Activated CD4-positive, alpha-beta T cell treated with anti-CD3 and anti-CD28 coated beads for 1 hour (primary cell): Measurements from ENCODE around the gene ABCB4.
"Not testable (repeated sequence)": the region's sequence is repeated elsewhere in the genome, so short reads cannot be mapped to it uniquely, and the experiment has no call there.

Experiments used
- DNase-seq: peaks from one replicate; pipeline ENCODE4 v3.0.0-alpha.2; 2020

Gene ABCB4

GRCh38 chr7:87474533-87475358, 734 bp downstream of the ABCB4 start:
- DNase-seq, result no peak

DNA sequence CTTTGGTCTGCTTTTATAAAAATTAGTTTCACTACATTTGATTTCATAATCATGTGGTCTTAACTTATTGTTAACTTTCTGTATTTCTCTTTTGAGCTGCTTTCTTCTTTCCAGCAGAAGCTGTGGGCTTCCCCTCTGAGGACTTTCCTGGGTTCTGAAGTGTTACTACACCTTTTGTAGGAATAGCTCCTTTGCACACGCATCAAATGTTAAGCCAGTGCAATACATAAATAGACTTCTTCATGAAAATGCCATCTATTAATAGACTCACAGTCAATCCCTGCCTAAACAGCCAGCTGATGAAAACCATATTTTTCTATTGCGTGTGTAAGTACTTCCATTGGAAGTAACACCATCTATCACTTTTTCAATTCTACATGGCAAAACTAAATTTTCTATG, 1.5 kb downstream of the ABCB4 start:
- no peak for DNase-seq

GRCh38 chr7:87473192-87473591, 2.3 kb downstream of the ABCB4 start:
- DNase-seq, result no peak

- no peak for DNase-seq
Measured at GRCh38 chr7:87471473-87471872, 4.0 kb downstream of the ABCB4 start.

- not testable (repeated sequence) for DNase-seq
Measured at GRCh38 chr7:87469204-87469603, 6.3 kb downstream of the ABCB4 start.

- DNase-seq, result not testable (repeated sequence)
Measured at GRCh38 chr7:87465534-87465880, 10.0 kb downstream of the ABCB4 start.

DNA sequence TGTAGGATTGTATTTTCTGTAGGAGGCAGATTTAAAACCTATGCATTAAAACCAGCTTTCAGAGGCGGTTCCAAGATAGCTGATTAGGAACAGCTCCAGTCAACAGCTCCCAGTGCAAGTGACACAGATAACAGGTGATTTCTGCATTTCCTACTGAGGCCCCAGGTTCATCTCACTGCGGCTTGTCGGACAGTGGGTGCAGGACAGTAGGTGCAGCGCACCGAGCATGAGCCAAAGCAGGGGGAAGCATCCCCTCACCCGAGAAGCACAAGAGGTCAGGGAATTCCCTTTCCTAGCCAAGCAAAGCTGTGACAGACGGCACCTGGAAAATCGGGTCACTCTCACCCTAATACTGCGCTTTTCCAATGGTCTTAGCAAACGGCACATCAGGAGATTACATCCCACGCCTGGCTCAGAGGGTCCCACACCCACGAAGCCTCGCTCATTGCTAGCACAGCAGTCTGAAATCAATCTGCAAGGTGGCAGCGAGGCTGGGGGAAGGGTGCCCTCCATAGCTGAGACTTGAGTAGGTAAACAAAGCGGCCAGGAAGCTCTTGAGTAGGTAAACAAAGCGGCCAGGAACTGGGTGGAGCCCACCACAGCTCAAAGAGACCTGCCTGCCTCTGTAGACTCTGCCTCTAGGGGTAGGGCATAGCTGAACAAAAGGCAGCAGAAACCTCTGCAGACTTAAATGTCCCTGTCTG, 10.5 kb downstream of the ABCB4 start:
- not testable (repeated sequence) for DNase-seq

- no peak for DNase-seq
Measured at GRCh38 chr7:87463982-87464381, 11.5 kb downstream of the ABCB4 start.

- DNase-seq, result not testable (repeated sequence)
Measured at GRCh38 chr7:87460444-87460843, 15.0 kb downstream of the ABCB4 start.

- DNase-seq, result no peak
Measured at GRCh38 chr7:87459941-87460340, 15.5 kb downstream of the ABCB4 start.

DNA sequence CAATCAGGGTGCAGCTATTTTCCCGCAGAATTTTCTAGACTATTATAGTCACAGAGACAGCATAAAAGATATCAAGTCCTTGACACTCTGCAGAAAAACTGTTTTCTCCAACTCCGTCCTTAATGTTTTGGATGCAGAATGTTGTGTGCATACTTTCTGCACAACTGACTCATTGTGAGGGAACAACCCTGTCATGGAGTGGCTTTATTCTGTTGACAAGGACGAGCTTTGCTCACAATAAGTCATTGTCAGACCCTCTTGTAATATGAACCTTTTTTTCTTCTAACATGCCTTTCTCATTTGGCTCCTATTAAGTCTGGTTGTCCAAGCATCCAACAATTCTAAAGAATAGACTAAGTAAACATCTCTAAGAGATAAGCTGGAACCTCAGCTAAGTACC, 17.3 kb downstream of the ABCB4 start:
- DNase-seq, result no peak

DNA sequence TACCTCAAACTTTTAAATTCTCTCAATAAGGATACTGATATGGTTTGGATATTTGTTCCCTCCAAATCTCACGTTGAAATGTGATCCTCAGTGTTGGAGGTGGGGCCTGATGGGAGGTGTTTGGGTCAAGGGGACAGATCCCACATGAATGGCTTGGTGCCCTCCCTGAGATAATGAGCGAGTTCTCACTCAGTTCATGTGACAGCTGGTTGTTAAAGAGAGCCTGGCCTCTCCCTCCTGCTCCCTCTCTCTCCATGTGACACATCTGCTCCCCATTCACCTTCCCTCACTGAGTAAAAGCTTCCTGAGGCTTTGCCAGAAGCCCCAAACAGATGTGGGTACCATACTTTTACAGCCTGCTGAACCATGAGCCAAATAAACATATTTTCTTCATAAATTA, 19.2 kb downstream of the ABCB4 start:
- DNase-seq, result no peak

GRCh38 chr7:87452279-87452678, 23.2 kb downstream of the ABCB4 start:
- DNase-seq, result no peak

GRCh38 chr7:87451187-87451586, 24.3 kb downstream of the ABCB4 start:
- no peak for DNase-seq

DNA sequence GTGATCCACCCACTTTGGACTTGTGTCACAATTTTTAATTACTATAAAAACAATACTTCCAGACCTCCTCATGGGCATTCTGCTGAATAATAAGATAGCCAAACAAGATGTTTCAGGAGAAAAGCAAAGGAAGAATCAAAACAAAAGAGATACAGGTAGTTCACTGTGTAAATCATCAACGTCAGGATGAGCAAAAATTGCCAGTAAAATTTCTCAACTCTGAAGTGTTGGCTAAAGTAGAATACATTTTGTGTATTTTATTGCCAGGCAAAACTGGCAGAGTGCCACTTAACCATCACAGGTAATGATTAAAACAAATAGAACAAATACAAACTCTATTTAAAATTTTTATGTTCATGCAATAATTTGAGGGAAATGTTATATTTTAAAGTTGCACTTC, 24.8 kb downstream of the ABCB4 start:
- DNase-seq, result no peak

GRCh38 chr7:87448388-87448787, 27.1 kb downstream of the ABCB4 start:
- DNase-seq, result no peak

GRCh38 chr7:87447116-87447635, 28.3 kb downstream of the ABCB4 start:
- DNase-seq, result no peak

- no peak for DNase-seq
Measured at GRCh38 chr7:87445897-87446296, 29.6 kb downstream of the ABCB4 start.

DNA sequence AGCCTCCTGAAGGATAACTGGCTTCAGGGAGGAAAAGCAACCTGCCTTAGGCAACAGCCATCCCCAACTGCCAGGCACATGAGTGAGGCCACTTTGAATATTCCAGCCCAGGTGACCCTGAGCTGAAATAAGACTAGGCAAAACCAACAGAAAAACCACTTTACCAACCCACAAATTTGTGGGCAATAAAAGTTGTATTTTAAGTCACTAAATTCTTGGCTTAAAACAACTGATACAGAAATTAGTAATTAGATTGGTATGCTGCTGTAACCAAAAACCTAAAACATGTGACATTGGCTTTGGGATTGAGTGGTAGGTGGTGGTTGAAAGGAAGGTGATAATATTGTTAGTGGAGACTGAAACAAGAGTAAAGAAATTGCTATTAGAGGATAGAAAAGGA, 39.9 kb downstream of the ABCB4 start:
- DNase-seq, result no peak

- no peak for DNase-seq
Measured at GRCh38 chr7:87432536-87432935, 42.9 kb downstream of the ABCB4 start.

DNA sequence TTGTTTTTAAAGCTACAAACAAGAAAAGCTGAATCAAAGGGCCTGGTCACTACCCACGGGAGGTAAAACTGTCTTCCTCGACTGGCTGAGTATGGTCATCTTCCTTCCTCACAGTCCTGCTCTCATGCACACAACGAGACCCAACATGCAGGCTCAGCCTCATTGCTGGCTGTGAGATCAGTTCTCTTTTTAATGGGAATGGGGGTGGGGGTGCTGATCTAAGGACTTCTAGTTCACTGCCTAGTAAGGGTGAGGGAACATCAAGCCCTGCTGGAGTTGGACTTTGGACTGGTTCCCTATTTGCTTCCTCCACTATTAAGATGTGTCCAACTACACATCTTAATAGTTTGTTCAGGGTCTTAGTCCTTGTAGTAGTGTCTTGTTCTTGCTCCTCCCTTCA, 48.2 kb downstream of the ABCB4 start:
- no peak for DNase-seq

DNA sequence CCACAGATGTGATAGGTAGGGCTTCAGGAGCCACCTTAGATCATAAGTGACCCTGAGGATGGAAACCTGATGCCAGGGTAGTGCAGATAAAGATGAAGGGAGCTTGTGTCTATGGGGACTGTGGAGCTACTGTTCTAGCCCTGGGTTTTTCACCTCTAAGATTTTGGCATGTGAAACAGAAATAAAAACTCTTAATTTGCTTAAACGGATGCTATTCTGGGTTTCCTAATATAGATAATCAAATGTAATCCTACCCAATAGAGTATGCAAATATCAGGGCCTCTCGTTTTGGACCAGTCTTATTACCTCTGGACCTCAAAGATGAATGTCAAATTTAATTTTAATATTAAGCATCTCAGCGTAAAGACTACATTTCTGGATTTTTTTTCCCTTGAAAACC, 49.3 kb downstream of the ABCB4 start:
- DNase-seq, result no peak

DNA sequence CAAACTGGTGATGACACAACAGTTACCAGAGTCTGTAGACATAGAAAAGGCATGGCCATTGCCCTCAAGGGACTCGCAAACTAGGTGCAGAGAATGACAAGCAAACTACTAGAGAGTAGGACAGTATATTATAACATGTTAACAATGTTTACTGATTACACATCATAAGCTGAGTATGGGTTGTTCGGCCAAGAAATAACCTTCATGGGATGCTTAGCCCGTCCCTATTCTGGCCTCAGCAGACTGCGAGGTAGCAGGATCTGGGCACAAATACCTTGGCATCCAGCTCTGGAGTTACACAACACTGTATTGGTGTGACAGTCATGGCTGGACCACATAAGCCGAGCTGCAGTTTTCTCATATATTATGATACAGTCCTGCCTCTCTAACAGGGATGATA, 51.4 kb downstream of the ABCB4 start:
- no peak for DNase-seq

DNA sequence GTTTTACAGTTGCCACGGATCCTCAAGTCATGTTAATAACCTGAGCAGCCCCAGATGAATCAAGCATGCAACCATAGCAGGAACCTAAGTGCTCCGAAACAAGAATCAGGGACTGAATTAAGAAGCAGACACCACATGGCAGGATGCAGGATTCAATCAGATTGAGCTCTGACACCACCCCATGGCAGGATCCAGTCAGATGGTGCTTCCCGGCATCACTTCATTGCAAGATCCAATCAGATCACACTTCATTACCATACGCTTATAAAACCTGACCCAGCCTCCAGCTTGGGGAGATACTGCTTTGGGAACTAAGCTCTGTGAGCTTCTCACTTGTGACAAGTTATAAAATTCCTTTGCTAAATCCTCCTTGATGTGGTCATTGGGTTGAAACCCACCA, 55.3 kb downstream of the ABCB4 start:
- no peak for DNase-seq
